ENCODE data around the gene UROC1.

DNA sequence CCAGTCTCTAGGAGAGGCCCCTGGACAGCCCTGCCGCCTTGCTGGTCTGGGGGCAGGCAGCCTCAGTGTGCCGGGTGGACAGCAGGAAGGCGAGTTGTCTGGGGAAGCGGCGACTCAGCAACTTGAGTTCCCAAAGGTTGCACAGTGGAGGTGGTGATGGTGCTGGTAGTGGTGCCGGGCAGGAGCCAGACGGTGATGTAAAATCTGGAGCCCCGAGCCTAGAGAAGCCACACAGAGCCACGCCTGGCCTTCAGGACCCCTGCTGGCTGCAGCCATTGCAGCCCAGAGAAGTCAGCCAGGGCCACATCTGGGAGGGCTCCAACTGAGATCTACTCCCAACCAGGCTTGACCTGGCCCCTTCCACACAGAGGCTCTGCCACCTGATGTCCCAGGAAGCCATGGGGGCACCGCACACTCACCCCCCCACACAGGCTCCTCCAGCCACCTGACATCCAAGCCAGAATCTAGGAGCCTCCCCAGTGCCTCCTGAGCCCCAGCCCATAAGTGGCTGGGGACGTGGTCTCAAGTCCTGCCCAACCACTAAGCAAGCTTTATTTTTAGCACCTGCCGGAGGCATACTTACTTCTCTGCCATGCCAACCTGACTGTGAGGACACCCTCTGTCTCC is 32.4 kb upstream of the UROC1 start:
- TF ChIP-seq, protein P1, sequence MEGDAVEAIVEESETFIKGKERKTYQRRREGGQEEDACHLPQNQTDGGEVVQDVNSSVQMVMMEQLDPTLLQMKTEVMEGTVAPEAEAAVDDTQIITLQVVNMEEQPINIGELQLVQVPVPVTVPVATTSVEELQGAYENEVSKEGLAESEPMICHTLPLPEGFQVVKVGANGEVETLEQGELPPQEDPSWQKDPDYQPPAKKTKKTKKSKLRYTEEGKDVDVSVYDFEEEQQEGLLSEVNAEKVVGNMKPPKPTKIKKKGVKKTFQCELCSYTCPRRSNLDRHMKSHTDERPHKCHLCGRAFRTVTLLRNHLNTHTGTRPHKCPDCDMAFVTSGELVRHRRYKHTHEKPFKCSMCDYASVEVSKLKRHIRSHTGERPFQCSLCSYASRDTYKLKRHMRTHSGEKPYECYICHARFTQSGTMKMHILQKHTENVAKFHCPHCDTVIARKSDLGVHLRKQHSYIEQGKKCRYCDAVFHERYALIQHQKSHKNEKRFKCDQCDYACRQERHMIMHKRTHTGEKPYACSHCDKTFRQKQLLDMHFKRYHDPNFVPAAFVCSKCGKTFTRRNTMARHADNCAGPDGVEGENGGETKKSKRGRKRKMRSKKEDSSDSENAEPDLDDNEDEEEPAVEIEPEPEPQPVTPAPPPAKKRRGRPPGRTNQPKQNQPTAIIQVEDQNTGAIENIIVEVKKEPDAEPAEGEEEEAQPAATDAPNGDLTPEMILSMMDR (IDR thresholded peaks at IDR 0.05 in 2 of 3, conservative IDR thresholded peaks at IDR 0.05 in 1 of 3; ENCODE audit: insufficient read depth in 2 of 3, low read depth in 1 of 3, low read length in 3 of 3) = no peak
- TF ChIP-seq MYC (IDR thresholded peaks at IDR 0.05; ENCODE audit: low read depth, low read length) (no peak), MYC (CRISPR knock-in tag; IDR thresholded peaks at IDR 0.05; ENCODE audit: borderline replicate concordance, low read depth) (no peak), POLR2A (conservative IDR thresholded peaks at IDR 0.05) (no peak), BCOR (IDR thresholded peaks at IDR 0.05) (no peak), FOXJ3 (CRISPR knock-in tag; IDR thresholded peaks at IDR 0.05) (no peak), ZNF184 (CRISPR knock-in tag; IDR thresholded peaks at IDR 0.05) (no peak), ETV5 (CRISPR knock-in tag; IDR thresholded peaks at IDR 0.05; ENCODE audit: low read depth) (no peak)
- TF ChIP-seq, protein P2, sequence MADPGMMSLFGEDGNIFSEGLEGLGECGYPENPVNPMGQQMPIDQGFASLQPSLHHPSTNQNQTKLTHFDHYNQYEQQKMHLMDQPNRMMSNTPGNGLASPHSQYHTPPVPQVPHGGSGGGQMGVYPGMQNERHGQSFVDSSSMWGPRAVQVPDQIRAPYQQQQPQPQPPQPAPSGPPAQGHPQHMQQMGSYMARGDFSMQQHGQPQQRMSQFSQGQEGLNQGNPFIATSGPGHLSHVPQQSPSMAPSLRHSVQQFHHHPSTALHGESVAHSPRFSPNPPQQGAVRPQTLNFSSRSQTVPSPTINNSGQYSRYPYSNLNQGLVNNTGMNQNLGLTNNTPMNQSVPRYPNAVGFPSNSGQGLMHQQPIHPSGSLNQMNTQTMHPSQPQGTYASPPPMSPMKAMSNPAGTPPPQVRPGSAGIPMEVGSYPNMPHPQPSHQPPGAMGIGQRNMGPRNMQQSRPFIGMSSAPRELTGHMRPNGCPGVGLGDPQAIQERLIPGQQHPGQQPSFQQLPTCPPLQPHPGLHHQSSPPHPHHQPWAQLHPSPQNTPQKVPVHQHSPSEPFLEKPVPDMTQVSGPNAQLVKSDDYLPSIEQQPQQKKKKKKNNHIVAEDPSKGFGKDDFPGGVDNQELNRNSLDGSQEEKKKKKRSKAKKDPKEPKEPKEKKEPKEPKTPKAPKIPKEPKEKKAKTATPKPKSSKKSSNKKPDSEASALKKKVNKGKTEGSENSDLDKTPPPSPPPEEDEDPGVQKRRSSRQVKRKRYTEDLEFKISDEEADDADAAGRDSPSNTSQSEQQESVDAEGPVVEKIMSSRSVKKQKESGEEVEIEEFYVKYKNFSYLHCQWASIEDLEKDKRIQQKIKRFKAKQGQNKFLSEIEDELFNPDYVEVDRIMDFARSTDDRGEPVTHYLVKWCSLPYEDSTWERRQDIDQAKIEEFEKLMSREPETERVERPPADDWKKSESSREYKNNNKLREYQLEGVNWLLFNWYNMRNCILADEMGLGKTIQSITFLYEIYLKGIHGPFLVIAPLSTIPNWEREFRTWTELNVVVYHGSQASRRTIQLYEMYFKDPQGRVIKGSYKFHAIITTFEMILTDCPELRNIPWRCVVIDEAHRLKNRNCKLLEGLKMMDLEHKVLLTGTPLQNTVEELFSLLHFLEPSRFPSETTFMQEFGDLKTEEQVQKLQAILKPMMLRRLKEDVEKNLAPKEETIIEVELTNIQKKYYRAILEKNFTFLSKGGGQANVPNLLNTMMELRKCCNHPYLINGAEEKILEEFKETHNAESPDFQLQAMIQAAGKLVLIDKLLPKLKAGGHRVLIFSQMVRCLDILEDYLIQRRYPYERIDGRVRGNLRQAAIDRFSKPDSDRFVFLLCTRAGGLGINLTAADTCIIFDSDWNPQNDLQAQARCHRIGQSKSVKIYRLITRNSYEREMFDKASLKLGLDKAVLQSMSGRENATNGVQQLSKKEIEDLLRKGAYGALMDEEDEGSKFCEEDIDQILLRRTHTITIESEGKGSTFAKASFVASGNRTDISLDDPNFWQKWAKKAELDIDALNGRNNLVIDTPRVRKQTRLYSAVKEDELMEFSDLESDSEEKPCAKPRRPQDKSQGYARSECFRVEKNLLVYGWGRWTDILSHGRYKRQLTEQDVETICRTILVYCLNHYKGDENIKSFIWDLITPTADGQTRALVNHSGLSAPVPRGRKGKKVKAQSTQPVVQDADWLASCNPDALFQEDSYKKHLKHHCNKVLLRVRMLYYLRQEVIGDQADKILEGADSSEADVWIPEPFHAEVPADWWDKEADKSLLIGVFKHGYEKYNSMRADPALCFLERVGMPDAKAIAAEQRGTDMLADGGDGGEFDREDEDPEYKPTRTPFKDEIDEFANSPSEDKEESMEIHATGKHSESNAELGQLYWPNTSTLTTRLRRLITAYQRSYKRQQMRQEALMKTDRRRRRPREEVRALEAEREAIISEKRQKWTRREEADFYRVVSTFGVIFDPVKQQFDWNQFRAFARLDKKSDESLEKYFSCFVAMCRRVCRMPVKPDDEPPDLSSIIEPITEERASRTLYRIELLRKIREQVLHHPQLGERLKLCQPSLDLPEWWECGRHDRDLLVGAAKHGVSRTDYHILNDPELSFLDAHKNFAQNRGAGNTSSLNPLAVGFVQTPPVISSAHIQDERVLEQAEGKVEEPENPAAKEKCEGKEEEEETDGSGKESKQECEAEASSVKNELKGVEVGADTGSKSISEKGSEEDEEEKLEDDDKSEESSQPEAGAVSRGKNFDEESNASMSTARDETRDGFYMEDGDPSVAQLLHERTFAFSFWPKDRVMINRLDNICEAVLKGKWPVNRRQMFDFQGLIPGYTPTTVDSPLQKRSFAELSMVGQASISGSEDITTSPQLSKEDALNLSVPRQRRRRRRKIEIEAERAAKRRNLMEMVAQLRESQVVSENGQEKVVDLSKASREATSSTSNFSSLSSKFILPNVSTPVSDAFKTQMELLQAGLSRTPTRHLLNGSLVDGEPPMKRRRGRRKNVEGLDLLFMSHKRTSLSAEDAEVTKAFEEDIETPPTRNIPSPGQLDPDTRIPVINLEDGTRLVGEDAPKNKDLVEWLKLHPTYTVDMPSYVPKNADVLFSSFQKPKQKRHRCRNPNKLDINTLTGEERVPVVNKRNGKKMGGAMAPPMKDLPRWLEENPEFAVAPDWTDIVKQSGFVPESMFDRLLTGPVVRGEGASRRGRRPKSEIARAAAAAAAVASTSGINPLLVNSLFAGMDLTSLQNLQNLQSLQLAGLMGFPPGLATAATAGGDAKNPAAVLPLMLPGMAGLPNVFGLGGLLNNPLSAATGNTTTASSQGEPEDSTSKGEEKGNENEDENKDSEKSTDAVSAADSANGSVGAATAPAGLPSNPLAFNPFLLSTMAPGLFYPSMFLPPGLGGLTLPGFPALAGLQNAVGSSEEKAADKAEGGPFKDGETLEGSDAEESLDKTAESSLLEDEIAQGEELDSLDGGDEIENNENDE (IDR thresholded peaks at IDR 0.05; ENCODE audit: low read depth, low read length) = no peak
- TF ChIP-seq, protein P3, sequence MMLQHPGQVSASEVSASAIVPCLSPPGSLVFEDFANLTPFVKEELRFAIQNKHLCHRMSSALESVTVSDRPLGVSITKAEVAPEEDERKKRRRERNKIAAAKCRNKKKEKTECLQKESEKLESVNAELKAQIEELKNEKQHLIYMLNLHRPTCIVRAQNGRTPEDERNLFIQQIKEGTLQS (IDR thresholded peaks at IDR 0.05) = no peak
- TF ChIP-seq, protein P3 (CRISPR knock-in tag; conservative IDR thresholded peaks at IDR 0.05) = no peak
